ENCODE data around the gene SGMS1. TPM values are rescaled to one million over a fixed set of nuclear protein-coding genes. Genes with fewer than 3 reads are reported as not detected.

SGMS1 gene
- total and polyA plus RNA-seq, 2 donors (not counting 1 experiment from before 2014, with no cell fraction given): 10.0 to 43.5 TPM

DNA sequence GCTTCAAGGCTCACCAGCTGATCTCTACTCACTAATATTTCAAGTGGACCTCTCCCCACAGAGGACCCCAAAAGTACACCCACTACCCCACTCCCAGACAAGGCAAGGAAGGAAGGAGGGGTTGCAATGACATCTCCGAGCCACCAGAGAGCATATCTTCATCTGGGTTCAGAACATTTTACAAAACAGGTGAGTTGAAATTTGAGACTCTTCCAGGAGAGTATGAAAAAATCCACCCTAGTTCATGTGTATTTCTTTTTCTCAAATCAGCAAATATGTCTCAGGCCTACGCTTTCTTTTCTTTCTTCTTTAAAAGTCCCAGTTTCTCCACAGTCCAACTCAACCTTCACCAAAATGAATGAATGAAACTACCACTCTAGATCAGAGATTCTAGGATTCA, 61.9 kb downstream of the SGMS1 start:
- Mint-ChIP-seq H3K4me1 (peaks cover 19% of the 10 kb centered on the region), H3K27ac (no peak overlapping the region), H3K9me3 (ENCODE audit: insufficient read depth) (no peaks in the 10 kb centered on the region), H3K4me3 (no peak overlapping the region), H3K27me3 (no peaks in the 10 kb centered on the region)
- intact Hi-C loops (cut with micrococcal nuclease): loop anchor here (1.0 kb wide), 1 partner anchor 63 kb away; no protein-coding TSS in a partner anchor
- Histone ChIP-seq H3K79me2 (ENCODE audit: control insufficient read depth, insufficient read depth, low read length) (peaks cover 59% of the 10 kb centered on the region), H3K9me3 (ENCODE audit: control extremely low read depth in 1 of 3, control insufficient read depth in 2 of 3, insufficient read depth in 1 of 3, low read length in 2 of 3) (no peaks in the 10 kb centered on the region), H3K27ac (ENCODE audit: low read length in 2 of 2) (no peak overlapping the region), H3K4me2 (replicated peaks; ENCODE audit: low read depth, low read length, poor library complexity, severe bottlenecking) (no peak overlapping the region), H4K20me1 (ENCODE audit: control insufficient read depth, insufficient read depth, low read length, poor library complexity, severe bottlenecking) (peaks cover 46% of the 10 kb centered on the region), H3K9ac (ENCODE audit: low read length) (no peak overlapping the region), H3K4me3 (ENCODE audit: control extremely low read depth in 1 of 5, extremely low read depth in 1 of 5, insufficient read depth in 1 of 5, low read depth in 2 of 5, low read length in 4 of 5) (no peak overlapping the region), H3K36me3 (replicated peaks in 1 of 2; ENCODE audit: control extremely low read depth in 1 of 2, control insufficient read depth in 1 of 2, extremely low read depth in 1 of 2, insufficient read depth in 2 of 2, low read length in 1 of 2) (peaks cover 3 to 6% of the 10 kb centered on the region in 2 experiments), H3K4me1 (ENCODE audit: control insufficient read depth in 2 of 2, insufficient read depth in 2 of 2, low read length in 2 of 2) (no peaks in the 10 kb centered on the region), H3K27me3 (replicated peaks in 1 of 4; ENCODE audit: control extremely low read depth in 1 of 4, control insufficient read depth in 3 of 4, insufficient read depth in 4 of 4, low read length in 3 of 4) (no peaks in the 10 kb centered on the region), H2AFZ (ENCODE audit: insufficient read depth, low read depth, low read length, poor library complexity, severe bottlenecking) (no peak overlapping the region)
- ATAC-seq (ENCODE audit: low read depth): peak; percentile 31
- no peak for TF ChIP-seq EZH2 (IDR thresholded peaks at IDR 0.05; ENCODE audit: borderline replicate concordance, insufficient read depth, low read depth, low read length, poor library complexity, severe bottlenecking)
- TF ChIP-seq, protein P1, sequence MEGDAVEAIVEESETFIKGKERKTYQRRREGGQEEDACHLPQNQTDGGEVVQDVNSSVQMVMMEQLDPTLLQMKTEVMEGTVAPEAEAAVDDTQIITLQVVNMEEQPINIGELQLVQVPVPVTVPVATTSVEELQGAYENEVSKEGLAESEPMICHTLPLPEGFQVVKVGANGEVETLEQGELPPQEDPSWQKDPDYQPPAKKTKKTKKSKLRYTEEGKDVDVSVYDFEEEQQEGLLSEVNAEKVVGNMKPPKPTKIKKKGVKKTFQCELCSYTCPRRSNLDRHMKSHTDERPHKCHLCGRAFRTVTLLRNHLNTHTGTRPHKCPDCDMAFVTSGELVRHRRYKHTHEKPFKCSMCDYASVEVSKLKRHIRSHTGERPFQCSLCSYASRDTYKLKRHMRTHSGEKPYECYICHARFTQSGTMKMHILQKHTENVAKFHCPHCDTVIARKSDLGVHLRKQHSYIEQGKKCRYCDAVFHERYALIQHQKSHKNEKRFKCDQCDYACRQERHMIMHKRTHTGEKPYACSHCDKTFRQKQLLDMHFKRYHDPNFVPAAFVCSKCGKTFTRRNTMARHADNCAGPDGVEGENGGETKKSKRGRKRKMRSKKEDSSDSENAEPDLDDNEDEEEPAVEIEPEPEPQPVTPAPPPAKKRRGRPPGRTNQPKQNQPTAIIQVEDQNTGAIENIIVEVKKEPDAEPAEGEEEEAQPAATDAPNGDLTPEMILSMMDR (IDR thresholded peaks at IDR 0.05): peak; percentile 43
- ChIA-PET CTCF (interaction anchor here (0.8 to 2.7 kb wide), 6 partner anchors 9 to 64 kb away, joined by 3 to 21 read pairs (median 3); partner anchors contain the start of gene SGMS1), POLR2A (no interaction called here)
- peak; percentile 24 for DNase-seq
- WGBS (ENCODE audit: insufficient coverage): no CpG with 5 or more reads among the region's 2 CpGs

DNA sequence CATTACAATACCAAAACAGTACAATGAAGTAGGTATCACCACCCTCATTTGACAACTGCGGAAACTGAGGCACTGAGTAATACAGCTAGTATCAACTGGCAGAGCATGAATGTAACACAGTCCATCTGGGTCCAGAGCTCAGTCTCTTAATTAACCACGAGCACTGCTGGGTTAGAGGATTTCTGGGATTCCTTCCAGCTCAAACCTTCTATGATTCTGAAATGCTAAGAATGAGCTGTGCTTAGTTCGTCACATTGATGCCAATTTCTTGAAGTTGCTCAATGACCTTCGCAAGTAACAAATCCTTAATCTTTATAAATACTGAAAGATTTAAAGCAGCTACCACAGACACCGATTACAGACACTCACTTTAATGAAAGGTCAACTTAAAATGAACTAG, 62.5 kb downstream of the SGMS1 start:
- H3K4me3 ChIP-seq (ENCODE audit: control extremely low read depth in 1 of 5, extremely low read depth in 1 of 5, insufficient read depth in 1 of 5, low read depth in 2 of 5, low read length in 4 of 5): no peak overlapping the region
- ATAC-seq (ENCODE audit: low read depth) (no peak), DNase-seq (no peak)
- intact Hi-C loops (cut with micrococcal nuclease): no loop called here
- Mint-ChIP-seq H3K27ac (no peak overlapping the region), H3K4me3 (no peak overlapping the region), H3K4me1 (peaks cover 21% of the 10 kb centered on the region), H3K9me3 (ENCODE audit: insufficient read depth) (no peaks in the 10 kb centered on the region), H3K27me3 (no peaks in the 10 kb centered on the region)
- no peaks in the 10 kb centered on the region for H3K9me3 ChIP-seq (ENCODE audit: control extremely low read depth in 1 of 3, control insufficient read depth in 2 of 3, insufficient read depth in 1 of 3, low read length in 2 of 3)
- H3K9ac ChIP-seq (ENCODE audit: low read length): no peak overlapping the region
- peaks cover 59% of the 10 kb centered on the region for H3K79me2 ChIP-seq (ENCODE audit: control insufficient read depth, insufficient read depth, low read length)
- peaks cover 3 to 6% of the 10 kb centered on the region in 2 experiments for H3K36me3 ChIP-seq (replicated peaks in 1 of 2; ENCODE audit: control extremely low read depth in 1 of 2, control insufficient read depth in 1 of 2, extremely low read depth in 1 of 2, insufficient read depth in 2 of 2, low read length in 1 of 2)
- H3K4me1 ChIP-seq (ENCODE audit: control insufficient read depth in 2 of 2, insufficient read depth in 2 of 2, low read length in 2 of 2): peaks cover 2 to 3% of the 10 kb centered on the region in 2 donors
- no peak overlapping the region for H2AFZ ChIP-seq (ENCODE audit: insufficient read depth, low read depth, low read length, poor library complexity, severe bottlenecking)
- ChIA-PET CTCF (interaction anchor here (0.8 to 2.7 kb wide), 6 partner anchors 8 to 65 kb away, joined by 3 to 21 read pairs (median 3); partner anchors contain the start of gene SGMS1), POLR2A (no interaction called here)
- no peaks in the 10 kb centered on the region for H3K27me3 ChIP-seq (replicated peaks in 1 of 4; ENCODE audit: control extremely low read depth in 1 of 4, control insufficient read depth in 3 of 4, insufficient read depth in 4 of 4, low read length in 3 of 4)
- WGBS (ENCODE audit: insufficient coverage): 100% methylated on average over 2 of the region's 5 CpGs
- no peak for TF ChIP-seq EZH2 (IDR thresholded peaks at IDR 0.05; ENCODE audit: borderline replicate concordance, insufficient read depth, low read depth, low read length, poor library complexity, severe bottlenecking)
- TF ChIP-seq, protein P1 (IDR thresholded peaks at IDR 0.05): no peak
- peaks cover 52% of the 10 kb centered on the region for H4K20me1 ChIP-seq (ENCODE audit: control insufficient read depth, insufficient read depth, low read length, poor library complexity, severe bottlenecking)
- H3K27ac ChIP-seq (ENCODE audit: low read length in 2 of 2): no peak overlapping the region
- no peak overlapping the region for H3K4me2 ChIP-seq (replicated peaks; ENCODE audit: low read depth, low read length, poor library complexity, severe bottlenecking)
